ENCODE measurements around the gene MS4A3.
"Not testable (repeated sequence)": the region's sequence is repeated elsewhere in the genome, so short reads cannot be mapped to it uniquely, and the experiment has no call there.

MS4A3 gene

GRCh38 chr11:60056349-60056969, at the start of gene MS4A3:
Gene MS4A3 (plus strand): TSS chr11:60056665. CDS start chr11:60061161, 4,496 bp downstream.
- no peak for DNase-seq

- no peak for DNase-seq
These were observed 39.6 kb upstream of the MS4A3 start, which contains the start of gene OOSP4B for GRCh38 chr11:60016881-60017280. Gene OOSP4B (plus strand): TSS chr11:60017181.

- no peak for DNase-seq
These were observed 38.4 kb upstream of the MS4A3 start for GRCh38 chr11:60018058-60018457.

GRCh38 chr11:60020376-60020775, 36.1 kb upstream of the MS4A3 start:
- DNase-seq, result not testable (repeated sequence)

- no peak for DNase-seq
These were observed 27.3 kb upstream of the MS4A3 start for GRCh38 chr11:60029015-60029632.

GRCh38 chr11:60040109-60040508, 16.4 kb upstream of the MS4A3 start, which contains the start of gene OOSP2:
Gene OOSP2 (plus strand): TSS chr11:60040409. CDS start chr11:60040460, 51 bp downstream.
- no peak for DNase-seq

GRCh38 chr11:60050422-60050821, 6.0 kb upstream of the MS4A3 start:
- not testable (repeated sequence) for DNase-seq

GRCh38 chr11:60050839-60051238, 5.6 kb upstream of the MS4A3 start:
- DNase-seq, result not testable (repeated sequence)

GRCh38 chr11:60059052-60059451, 2.6 kb downstream of the MS4A3 start:
- DNase-seq, result no peak

GRCh38 chr11:60059521-60060240, 3.2 kb downstream of the MS4A3 start:
- no peak for DNase-seq

- no peak for DNase-seq
These were observed 7.6 kb downstream of the MS4A3 start for GRCh38 chr11:60064111-60064510.

GRCh38 chr11:60065801-60066200, 9.3 kb downstream of the MS4A3 start:
- no peak for DNase-seq

GRCh38 chr11:60069450-60069849, 13.0 kb downstream of the MS4A3 start:
- no peak for DNase-seq

GRCh38 chr11:60071644-60072043, 15.2 kb downstream of the MS4A3 start:
- not testable (repeated sequence) for DNase-seq

- no peak for DNase-seq
These were observed 20.9 kb downstream of the MS4A3 start for GRCh38 chr11:60077216-60077817.

- no peak for DNase-seq
These were observed 21.5 kb downstream of the MS4A3 start for GRCh38 chr11:60077981-60078380.

- no peak for DNase-seq
These were observed 22.3 kb downstream of the MS4A3 start for GRCh38 chr11:60078745-60079144.

- DNase-seq, result no peak
These were observed 24.1 kb downstream of the MS4A3 start for GRCh38 chr11:60080535-60080934.

- no peak for DNase-seq
These were observed 28.3 kb downstream of the MS4A3 start for GRCh38 chr11:60084631-60085273.

- no peak for DNase-seq
These were observed 29.4 kb downstream of the MS4A3 start for GRCh38 chr11:60085909-60086308.

- DNase-seq, result no peak
These were observed 30.8 kb downstream of the MS4A3 start for GRCh38 chr11:60087239-60087638.

GRCh38 chr11:60088364-60088763, 31.9 kb downstream of the MS4A3 start, which contains the start of gene MS4A2:
Gene MS4A2 (plus strand): TSS chr11:60088664. CDS start chr11:60088766, 102 bp downstream.
- DNase-seq, result no peak
